GM13977 (cell line): Measurements from ENCODE around the gene HOXA13.

Experiments used
- DNase-seq: peaks from one replicate; pipeline ENCODE4 v3.0.0; 2012; ENCODE audit warnings: low spot score
- in situ Hi-C: fragments of 300-500 bp; cut with MboI; formaldehyde crosslinking; loops from one replicate; pipeline ENCODE4 v1.12.0; 2022; ENCODE audit warnings: low sequenced_read_pairs, low pct_unique_long_range_greater_than_20kb, mixed read lengths, inconsistent platforms; ENCODE audit not compliant: unreplicated experiment
- TF ChIP-seq, protein P1 (sequence below): IDR thresholded peaks from 2 replicates; pipeline ENCODE4 v1.5.1; 2012; ENCODE audit warnings: mild to moderate bottlenecking, control low read depth; ENCODE audit not compliant: insufficient read depth; ENCODE audit errors: extremely low read depth, missing control alignments

HOXA13 gene

DNA sequence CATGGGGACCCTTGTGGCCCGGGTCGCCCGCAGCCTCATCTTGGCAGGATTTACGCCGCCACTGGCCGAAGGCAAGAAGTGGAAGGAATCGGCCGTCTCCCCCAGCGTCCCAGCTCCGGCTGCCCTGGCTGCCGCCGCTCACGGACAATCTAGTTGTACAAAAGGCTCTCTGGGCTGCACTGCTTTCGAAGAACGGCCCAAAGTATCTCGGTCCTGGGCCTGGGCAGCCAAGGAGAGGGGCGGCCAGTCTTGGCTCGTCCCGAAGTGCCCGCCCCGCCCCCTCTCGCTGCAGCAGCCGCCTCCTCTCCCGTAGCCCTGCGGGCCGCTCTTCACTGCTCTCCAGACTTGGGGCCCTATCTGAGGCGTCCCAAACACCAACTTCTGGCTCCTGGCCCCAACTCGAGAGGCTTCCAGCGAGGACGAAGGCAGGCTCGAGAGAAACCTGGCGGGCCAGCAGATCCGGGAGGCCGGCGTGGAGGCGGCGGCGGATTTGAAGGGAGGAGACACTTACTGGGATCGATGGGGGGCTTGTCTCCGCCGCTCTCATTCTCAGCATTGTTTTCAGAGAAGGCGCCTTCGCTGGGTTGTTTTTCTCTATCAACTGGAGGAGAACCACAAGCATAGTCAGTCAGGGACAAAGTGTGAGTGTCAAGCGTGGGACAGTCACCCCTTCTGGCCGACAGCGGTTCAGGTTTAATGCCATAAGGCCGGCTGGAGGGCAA, 35.4 kb downstream of the HOXA13 start:
- TF ChIP-seq, protein P1, sequence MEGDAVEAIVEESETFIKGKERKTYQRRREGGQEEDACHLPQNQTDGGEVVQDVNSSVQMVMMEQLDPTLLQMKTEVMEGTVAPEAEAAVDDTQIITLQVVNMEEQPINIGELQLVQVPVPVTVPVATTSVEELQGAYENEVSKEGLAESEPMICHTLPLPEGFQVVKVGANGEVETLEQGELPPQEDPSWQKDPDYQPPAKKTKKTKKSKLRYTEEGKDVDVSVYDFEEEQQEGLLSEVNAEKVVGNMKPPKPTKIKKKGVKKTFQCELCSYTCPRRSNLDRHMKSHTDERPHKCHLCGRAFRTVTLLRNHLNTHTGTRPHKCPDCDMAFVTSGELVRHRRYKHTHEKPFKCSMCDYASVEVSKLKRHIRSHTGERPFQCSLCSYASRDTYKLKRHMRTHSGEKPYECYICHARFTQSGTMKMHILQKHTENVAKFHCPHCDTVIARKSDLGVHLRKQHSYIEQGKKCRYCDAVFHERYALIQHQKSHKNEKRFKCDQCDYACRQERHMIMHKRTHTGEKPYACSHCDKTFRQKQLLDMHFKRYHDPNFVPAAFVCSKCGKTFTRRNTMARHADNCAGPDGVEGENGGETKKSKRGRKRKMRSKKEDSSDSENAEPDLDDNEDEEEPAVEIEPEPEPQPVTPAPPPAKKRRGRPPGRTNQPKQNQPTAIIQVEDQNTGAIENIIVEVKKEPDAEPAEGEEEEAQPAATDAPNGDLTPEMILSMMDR: no peak
- DNase-seq: no peak
- in situ Hi-C loops: loop anchor here (10.0 to 25.0 kb wide), 2 partner anchors 802 to 1310 kb away; no protein-coding TSS in a partner anchor

DNA sequence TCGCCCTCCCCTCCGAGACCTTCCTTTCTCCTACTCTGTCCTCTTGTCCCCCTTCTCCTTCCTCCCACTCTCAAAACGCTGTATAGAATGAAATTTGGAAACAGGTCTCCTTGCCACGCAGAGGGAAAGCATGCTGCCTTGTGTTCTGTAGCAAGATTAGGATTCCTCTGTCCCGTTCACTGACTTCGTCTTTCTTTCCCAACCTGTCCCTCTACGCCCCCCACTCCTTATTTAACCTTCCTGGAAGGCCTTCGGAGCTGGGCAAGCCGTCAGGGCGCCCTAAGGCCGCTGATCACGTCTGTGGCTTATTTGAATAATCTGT, 35.9 kb downstream of the HOXA13 start:
- in situ Hi-C loops: loop anchor here (10.0 to 25.0 kb wide), 2 partner anchors 802 to 1309 kb away; no protein-coding TSS in a partner anchor

DNA sequence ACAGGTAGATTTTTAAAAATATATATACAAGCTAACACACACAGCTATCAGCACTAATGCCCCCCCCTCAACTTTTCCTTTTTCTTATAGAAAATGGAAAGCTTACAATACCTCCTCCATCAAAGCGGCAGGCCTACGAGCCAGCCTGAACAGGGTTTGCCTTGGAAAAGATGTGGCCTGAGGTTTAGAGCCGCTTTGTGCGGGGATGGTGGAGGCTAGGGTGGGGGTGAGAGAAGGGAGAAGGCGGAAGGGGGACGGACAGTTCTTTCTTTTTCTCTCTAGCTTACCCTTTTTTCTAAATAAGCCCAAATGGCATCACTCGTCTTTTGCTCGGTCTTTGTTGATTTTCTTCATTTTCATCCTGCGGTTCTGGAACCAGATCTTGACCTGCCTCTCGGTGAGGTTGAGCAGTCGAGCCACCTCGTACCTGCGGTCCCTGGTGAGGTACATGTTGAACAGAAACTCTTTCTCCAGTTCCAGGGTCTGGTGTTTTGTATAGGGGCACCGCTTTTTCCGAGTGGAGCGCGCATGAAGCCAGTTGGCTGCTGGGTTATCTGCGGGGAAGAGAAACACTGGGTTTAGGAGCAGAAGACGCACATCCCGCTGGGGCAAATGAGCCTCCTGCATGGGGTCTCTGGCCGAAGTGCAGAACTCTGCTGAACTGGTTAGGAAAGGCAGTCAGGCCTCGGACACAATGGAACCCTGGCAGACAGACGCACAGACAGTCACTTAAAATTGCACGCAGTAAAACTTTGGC, 36.4 kb downstream of the HOXA13 start:
- TF ChIP-seq, protein P1: no peak
- DNase-seq: no peak
- in situ Hi-C loops: loop anchor here (10.0 to 25.0 kb wide), 2 partner anchors 801 to 1309 kb away; no protein-coding TSS in a partner anchor

More for the DNA sequence above, 35.9 kb downstream of the HOXA13 start:
- no peak for DNase-seq
- TF ChIP-seq, protein P1: no peak

DNA sequence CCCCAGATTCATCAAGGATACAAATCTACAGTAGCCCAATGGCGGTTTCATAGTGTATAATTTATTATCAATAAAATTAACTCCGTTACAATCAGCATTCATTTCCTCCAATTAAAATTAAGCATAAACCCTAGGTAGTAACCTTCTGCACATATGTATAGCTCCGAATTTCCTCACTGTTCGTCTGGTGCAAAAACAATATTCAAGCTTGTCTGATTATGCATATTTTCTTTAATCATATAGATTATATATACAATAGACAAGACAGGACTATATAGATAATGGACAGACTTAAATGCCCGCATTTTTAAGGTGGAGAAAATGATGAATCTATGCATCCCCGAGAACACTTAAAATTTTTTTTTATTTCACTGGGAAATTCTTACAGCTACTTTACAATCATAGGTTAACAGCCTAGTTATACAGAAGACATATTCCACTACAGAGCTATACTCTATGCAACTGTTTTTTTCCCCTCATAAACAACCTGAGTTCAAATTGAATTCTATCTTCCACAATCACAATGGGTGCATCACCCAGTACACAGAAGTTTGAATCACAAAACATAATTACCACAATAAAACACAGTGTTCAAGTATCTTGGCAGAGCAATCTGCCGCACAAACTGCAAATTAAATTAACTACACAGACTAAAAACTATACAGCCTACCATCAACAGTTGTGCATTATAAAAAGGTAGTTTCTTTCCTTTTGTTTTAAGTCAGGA, 37.2 kb downstream of the HOXA13 start:
- in situ Hi-C loops: loop anchor here (10.0 to 25.0 kb wide), 2 partner anchors 800 to 1308 kb away; no protein-coding TSS in a partner anchor
- TF ChIP-seq, protein P1: no peak
- DNase-seq: no peak

DNA sequence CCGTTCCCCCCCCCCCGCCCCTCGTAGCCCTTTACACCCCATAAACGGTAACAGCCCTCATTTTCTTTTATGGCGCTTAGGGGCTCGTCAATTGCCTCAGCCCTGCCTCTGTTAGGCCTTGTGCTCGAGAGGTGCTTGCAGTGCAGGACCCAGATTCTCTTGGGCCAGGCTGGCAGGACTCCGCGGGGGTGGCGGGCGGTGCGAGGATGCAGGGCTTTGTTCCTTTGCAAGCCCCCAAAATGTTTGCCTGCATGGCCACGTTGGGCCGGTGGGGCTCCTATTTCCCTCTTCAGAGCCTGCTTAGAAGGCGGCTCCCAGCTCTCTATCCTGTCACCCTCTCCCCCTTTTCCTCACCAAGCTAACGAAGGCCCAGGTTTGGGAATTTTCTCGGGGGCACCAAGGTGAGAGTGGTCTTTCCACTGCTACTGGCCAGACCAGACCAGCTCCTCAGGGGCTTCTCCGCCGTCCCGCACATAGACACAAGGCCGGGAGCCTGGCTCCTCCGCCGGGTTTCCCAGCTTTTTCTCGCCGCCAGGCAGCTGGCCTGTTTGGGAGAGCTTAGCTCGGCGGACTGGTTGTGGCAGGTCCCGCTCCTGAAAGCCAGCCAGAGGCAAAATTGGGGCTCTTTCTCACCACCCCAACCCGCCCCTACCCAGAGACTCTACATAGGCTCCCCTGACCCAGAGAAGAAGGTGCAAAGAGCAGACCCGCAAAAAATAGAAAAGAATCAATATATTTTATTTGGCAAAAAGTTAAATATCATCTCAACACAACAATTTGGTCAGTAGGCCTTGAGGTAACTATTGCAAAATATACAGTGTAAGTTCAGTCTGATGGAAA, 38.0 kb downstream of the HOXA13 start:
- DNase-seq: no peak
- in situ Hi-C loops: loop anchor here (10.0 to 25.0 kb wide), 2 partner anchors 800 to 1307 kb away; no protein-coding TSS in a partner anchor
- TF ChIP-seq, protein P1: no peak
